Body of pancreas (tissue), 4 donors: ENCODE results near the gene LMNA. TPM values are rescaled to one million over a fixed set of nuclear protein-coding genes. Genes with fewer than 3 reads are reported as not detected.

Experiments used
- ATAC-seq: fragments of 150-250 bp; one replicate; pipeline ENCODE4 v1.9.1; 2016
- DNase-seq, 4 donors: peaks; one replicate each; pipeline ENCODE4 v3.0.0-alpha.2; 2019
- H3K27ac ChIP-seq, 4 donors: fragments of 200-600 bp; sonication (generic); 1 replicate in 3 of 4; 2 replicates in 1 of 4; pipeline versions ENCODE4 v1.5.1 to v1.6.1; 2016 to 2019; ENCODE audit warnings: mild to moderate bottlenecking in 1 of 4, mixed read lengths in 1 of 4, moderate library complexity in 1 of 4
- H3K27me3 ChIP-seq, 2 donors: fragments of 200-600 bp; sonication (generic); one replicate each; pipeline ENCODE4 v1.6.0; 2016; ENCODE audit warnings: mild to moderate bottlenecking in 1 of 2
- H3K36me3 ChIP-seq, 2 donors: fragments of 200-600 bp; sonication (generic); replicated peaks in 1 of 2; 2 replicates each; pipeline ENCODE4 v1.5.1; 2016; ENCODE audit warnings: low read depth in 2 of 2; ENCODE audit not compliant: insufficient read depth in 1 of 2
- H3K4me1 ChIP-seq: fragments of 200-600 bp; sonication (generic); one replicate; pipeline ENCODE4 v1.6.0; 2016
- H3K4me3 ChIP-seq, 2 donors: fragments of 200-600 bp; sonication (generic); 1 replicate in 1 of 2; 2 replicates in 1 of 2; pipeline ENCODE4 v1.5.1; 2016 to 2019
- H3K9me3 ChIP-seq, 3 donors: fragments of 200-600 bp; sonication (generic); 1 replicate in 2 of 3; 2 replicates in 1 of 3; pipeline ENCODE4 v1.5.1; 2016
- CTCF ChIP-seq, 7 experiments: fragments of 450-650 bp in 4 of 7; fragments of 200-600 bp in 3 of 7; sonication (generic) in 3 of 7; IDR thresholded peaks; one replicate each; pipeline ENCODE4 v1.5.1; 2016 to 2019; ENCODE audit warnings: antibody characterized with exemption in 7 of 7
- POLR2A ChIP-seq, 3 donors: fragments of 450-650 bp; IDR thresholded peaks; one replicate each; pipeline ENCODE4 v1.6.1; 2016; ENCODE audit warnings: antibody characterized with exemption in 3 of 3, mild to moderate bottlenecking in 2 of 3
- WGBS, 2 donors: methylation state at CpG; one replicate each; pipeline ENCODE4 v1.1.5; 2017; 5-methylcytosine and 5-hydroxymethylcytosine counted together
- intact Hi-C: fragments of 100-400 bp; cut with DNase I; formaldehyde crosslinking; loops from one replicate; pipeline ENCODE4 v1.15.1; 2023
- total RNA-seq, 2 donors: library from RNA; depleted of rRNA; stranded (reverse); fragments of >200 nt; gene quantifications; one replicate each; pipeline ENCODE4 v1.1.0, GENCODE V29; 2016

Gene LMNA
- total RNA-seq, 2 donors from 2014 or later = 152 to 186 TPM

GRCh38 chr1:156073740-156074139 lies 40.8 kb upstream of the LMNA start:
- no peaks in the 10 kb centered on the region for H3K9me3 ChIP-seq
- H3K4me3 ChIP-seq = no peak overlapping the region
- no peak overlapping the region for H3K27ac ChIP-seq
- H3K36me3 ChIP-seq = peaks cover 0 to 2% of the 10 kb centered on the region in 2 donors
- DNase-seq (no peak), ATAC-seq (no peak)
- peaks cover 13% of the 10 kb centered on the region for H3K4me1 ChIP-seq
- intact Hi-C loops = no loop called here
- TF ChIP-seq POLR2A (IDR thresholded peaks at IDR 0.05) (no peak), CTCF (IDR thresholded peaks at IDR 0.05) (no peak)
- no peaks in the 10 kb centered on the region for H3K27me3 ChIP-seq
- 59 to 68% methylated on average over 5 of the region's 5 CpGs for WGBS, 2 donors

- no peak for DNase-seq
- no peak for ATAC-seq
- 74% methylated on average over 8 of the region's 8 CpGs for WGBS, 2 donors
- Histone ChIP-seq H3K4me1 (peaks cover 13% of the 10 kb centered on the region), H3K36me3 (no peaks in the 10 kb centered on the region), H3K4me3 (no peak overlapping the region), H3K9me3 (no peaks in the 10 kb centered on the region), H3K27me3 (no peaks in the 10 kb centered on the region), H3K27ac (no peak overlapping the region)
- TF ChIP-seq CTCF (IDR thresholded peaks at IDR 0.05) = no peak
- TF ChIP-seq POLR2A (IDR thresholded peaks at IDR 0.05) = no peak
- intact Hi-C loops = no loop called here
These were observed 39.9 kb upstream of the LMNA start for GRCh38 chr1:156074661-156075060.

- H3K4me3 ChIP-seq = no peak overlapping the region
- H3K27ac ChIP-seq = no peak overlapping the region
- DNase-seq = no peak
- TF ChIP-seq CTCF (IDR thresholded peaks at IDR 0.05) = no peak
- TF ChIP-seq POLR2A (IDR thresholded peaks at IDR 0.05) = no peak
- H3K27me3 ChIP-seq = no peaks in the 10 kb centered on the region
- H3K9me3 ChIP-seq = no peaks in the 10 kb centered on the region
- ATAC-seq = no peak
- 53 to 58% methylated on average over 3 of the region's 3 CpGs for WGBS, 2 donors
- intact Hi-C loops = no loop called here
- H3K4me1 ChIP-seq = peaks cover 13% of the 10 kb centered on the region
- no peaks in the 10 kb centered on the region for H3K36me3 ChIP-seq
These were observed 39.3 kb upstream of the LMNA start for GRCh38 chr1:156075162-156075561.

GRCh38 chr1:156075775-156076204 lies 38.7 kb upstream of the LMNA start:
- H3K27ac ChIP-seq = no peak overlapping the region
- no peak for ATAC-seq

More at GRCh38 chr1:156075775-156076204, 38.7 kb upstream of the LMNA start:
- 50 to 51% methylated on average over 4 of the region's 4 CpGs for WGBS, 2 donors
- H3K27me3 ChIP-seq = no peaks in the 10 kb centered on the region
- no peaks in the 10 kb centered on the region for H3K36me3 ChIP-seq
- no peaks in the 10 kb centered on the region for H3K9me3 ChIP-seq
- peaks cover 13% of the 10 kb centered on the region for H3K4me1 ChIP-seq
- no peak overlapping the region for H3K4me3 ChIP-seq
- no peak for TF ChIP-seq CTCF (IDR thresholded peaks at IDR 0.05)
- no peak for TF ChIP-seq POLR2A (IDR thresholded peaks at IDR 0.05)
- DNase-seq = no peak
- intact Hi-C loops = no loop called here
